GM12878 (cell line): ENCODE data around the gene XPNPEP1. TPM values are rescaled to one million over a fixed set of nuclear protein-coding genes. Genes with fewer than 3 reads are reported as not detected.

ENCODE experiments used
- ATAC-seq: fragments of 200-7000 bp; cut with Tn5 transposase; 3 replicates; pipeline ENCODE4 v1.9.1; 2020; ENCODE audit warnings: mild to moderate bottlenecking, moderate library complexity
- BruUV-seq: library from RNA; stranded (reverse); fragments of 400-500 nt; replicated peaks from 2 replicates; lab custom pipeline; 2021; lab: Mats Ljungman, UMichigan
- CTCF ChIA-PET: fragments of 300-600 bp; sonication (Branson Sonifier 250); formaldehyde crosslinking; extraction: SDS; loops from one replicate; lab custom pipeline; 2021; ENCODE audit warnings: inconsistent platforms; lab: Yijun Ruan, JAX
- POLR2A ChIA-PET: fragments of 350-600 bp; formaldehyde crosslinking; extraction: SDS; loops from one replicate; lab custom pipeline; 2021; ENCODE audit warnings: inconsistent platforms; lab: Charles Lee
- RAD21 ChIA-PET: fragments of 300-600 bp; sonication (Branson Sonifier 250); formaldehyde crosslinking; loops from one replicate; lab custom pipeline; 2023; ENCODE audit warnings: antibody characterized with exemption; ENCODE audit not compliant: unreplicated experiment; lab: Charles Lee
- SMC1A ChIA-PET: fragments of 300-600 bp; sonication (Branson Sonifier 250); formaldehyde crosslinking; loops from one replicate; lab custom pipeline; 2023; ENCODE audit not compliant: unreplicated experiment, uncharacterized antibody; lab: Charles Lee
- DNase-seq: peaks from one replicate; pipeline ENCODE4 v3.0.0-alpha.2; 2011; ENCODE audit warnings: low read depth, low spot score
- FAIRE-seq: peaks from 3 replicates; lab custom pipeline; 2011; peaks lifted over from hg19 to GRCh38; lab: Jason Lieb, UNC
- H2AFZ ChIP-seq: 2 replicates; pipeline ENCODE4 v1.6.0; 2011; ENCODE audit warnings: low read depth, low read length, control low read depth; ENCODE audit not compliant: control insufficient read depth
- H3K27ac ChIP-seq: 2 replicates; pipeline ENCODE4 v1.5.1; 2011; ENCODE audit warnings: control low read depth; ENCODE audit not compliant: control insufficient read depth, insufficient read depth
- H3K27me3 ChIP-seq, 2 experiments: replicated peaks in 1 of 2; 2 replicates each; pipeline versions ENCODE4 v1.6.0 to v1.6.1; 2011; ENCODE audit warnings: low read length in 1 of 2; ENCODE audit not compliant: control insufficient read depth in 2 of 2, insufficient read depth in 2 of 2
- H3K36me3 ChIP-seq, 2 experiments: 2 replicates each; pipeline ENCODE4 v1.5.1; 2011; ENCODE audit warnings: low read length in 1 of 2; ENCODE audit not compliant: control insufficient read depth in 2 of 2, insufficient read depth in 2 of 2
- H3K4me1 ChIP-seq: 2 replicates; pipeline ENCODE4 v1.6.1; 2011; ENCODE audit warnings: mild to moderate bottlenecking, low read length, moderate library complexity, mixed read lengths; ENCODE audit not compliant: control insufficient read depth, insufficient read depth
- H3K4me2 ChIP-seq: 2 replicates; pipeline ENCODE4 v1.6.0; 2011; ENCODE audit warnings: control low read depth; ENCODE audit not compliant: control insufficient read depth, insufficient read depth
- H3K4me3 ChIP-seq: fragments of 200-600 bp; sonication (generic); 2 replicates; pipeline ENCODE4 v1.5.1; 2016
- H3K79me2 ChIP-seq: 2 replicates; pipeline ENCODE4 v1.6.0; 2011; ENCODE audit warnings: low read length; ENCODE audit not compliant: control insufficient read depth, insufficient read depth
- H3K9ac ChIP-seq: 2 replicates; pipeline ENCODE4 v1.8.0; 2011; ENCODE audit warnings: low read length, control low read depth, mixed read lengths; ENCODE audit not compliant: control insufficient read depth, insufficient read depth
- H3K9me3 ChIP-seq: replicated peaks from 3 replicates; pipeline ENCODE4 v1.5.1; 2011; ENCODE audit warnings: mild to moderate bottlenecking, low read length; ENCODE audit not compliant: control insufficient read depth, insufficient read depth
- H4K20me1 ChIP-seq: 2 replicates; pipeline ENCODE4 v1.6.0; 2011; ENCODE audit not compliant: control insufficient read depth, insufficient read depth
- CBX3 ChIP-seq: fragments of 200-600 bp; sonication (generic); IDR thresholded peaks from 2 replicates; pipeline ENCODE4 v1.6.1; 2016; ENCODE audit warnings: low read depth, borderline replicate concordance
- CHD4 ChIP-seq: fragments of 200-600 bp; sonication (generic); IDR thresholded peaks from 2 replicates; pipeline ENCODE4 v1.6.1; 2016; ENCODE audit warnings: mild to moderate bottlenecking
- EP300 ChIP-seq, 2 experiments: fragments of 150-350 bp in 1 of 2; IDR thresholded peaks; 2 replicates each; pipeline ENCODE4 v1.6.1; 2011 to 2012; ENCODE audit warnings: low read depth in 2 of 2, low read length in 2 of 2, borderline replicate concordance in 1 of 2, improper control_type of control experiment in 1 of 2, inconsistent platforms in 1 of 2; ENCODE audit not compliant: control insufficient read depth in 1 of 2
- FOS ChIP-seq: IDR thresholded peaks from 3 replicates; pipeline ENCODE4 v1.6.1; 2011; ENCODE audit warnings: borderline replicate concordance; ENCODE audit not compliant: insufficient read length; ENCODE audit errors: extremely low read depth
- FOXM1 ChIP-seq: IDR thresholded peaks from 2 replicates; pipeline ENCODE4 v1.6.1; 2012; ENCODE audit warnings: low read depth, mild to moderate bottlenecking, inconsistent platforms, low read length, moderate library complexity
- JUND ChIP-seq: IDR thresholded peaks from 2 replicates; pipeline ENCODE4 v1.6.1; 2012; ENCODE audit warnings: low read depth, mild to moderate bottlenecking, low read length, improper control_type of control experiment, moderate library complexity
- KAT2A ChIP-seq: conservative IDR thresholded peaks from 2 replicates; pipeline ENCODE4 v1.6.1; 2011; ENCODE audit warnings: low read depth, low read length; ENCODE audit not compliant: control insufficient read depth
- MXI1 ChIP-seq: fragments of 150-350 bp; IDR thresholded peaks from 2 replicates; pipeline ENCODE4 v1.6.1; 2011; ENCODE audit warnings: low read depth, mild to moderate bottlenecking, inconsistent platforms, low read length, improper control_type of control experiment
- NBN ChIP-seq: fragments of 450-650 bp; IDR thresholded peaks from 2 replicates; pipeline ENCODE4 v1.6.1; 2016
- NFIC ChIP-seq: IDR thresholded peaks from 2 replicates; pipeline ENCODE4 v1.6.1; 2012; ENCODE audit warnings: low read depth, mild to moderate bottlenecking, inconsistent platforms, low read length, moderate library complexity
- SMC3 ChIP-seq: IDR thresholded peaks from 2 replicates; pipeline ENCODE4 v1.6.1; 2011; ENCODE audit warnings: low read length, improper control_type of control experiment, borderline replicate concordance
- SP1 ChIP-seq: IDR thresholded peaks from one replicate; pipeline ENCODE4 v1.6.1; 2011; ENCODE audit warnings: low read depth, low read length
- ZNF274 ChIP-seq: IDR thresholded peaks from one replicate; pipeline ENCODE4 v1.8.0; 2011; ENCODE audit not compliant: insufficient read length, insufficient read depth
- ZZZ3 ChIP-seq: IDR thresholded peaks from 2 replicates; pipeline ENCODE4 v1.6.1; 2011; ENCODE audit warnings: low read depth; ENCODE audit not compliant: control insufficient read depth, insufficient read length
- WGBS: methylation state at CpG from one replicate; pipeline ENCODE4 v1.1.6; 2016; ENCODE audit warnings: low lambda C conversion rate; ENCODE audit not compliant: insufficient replicate concordance, insufficient coverage; ENCODE audit errors: missing lambda C conversion rate; 5-methylcytosine and 5-hydroxymethylcytosine counted together
- in situ Hi-C: fragments of 300-500 bp; cut with MboI; formaldehyde crosslinking; loops from 9 replicates; pipeline ENCODE4 v1.14.3; 2018; ENCODE audit warnings: mixed read lengths
- intact Hi-C: fragments of 100-400 bp; cut with micrococcal nuclease; formaldehyde crosslinking; loops from one replicate; pipeline ENCODE4 v1.14.2; 2022; ENCODE audit not compliant: unreplicated experiment
- polyA plus RNA-seq, 11 experiments: library from polyadenylated mRNA; depleted of rRNA in 4 of 11; unstranded in 6 of 11; stranded (reverse) in 5 of 11; fragments of >200 nt; fragmentation: Nextera tagmentation in 4 of 11; fragmentation: Illumina TruSeq in 1 of 11; extraction: Ambion mirVana in 4 of 11; extraction: Trizol in 1 of 11; gene quantifications; 1 replicate in 1 of 11; 2 replicates in 10 of 11; pipeline versions ENCODE4 v1.2.1 to v1.2.3, GENCODE V29; 2011 to 2016; ENCODE audit warnings: inconsistent platforms in 2 of 11, missing spikeins in 2 of 11, low read depth in 1 of 11
- total RNA-seq, 4 experiments: library from RNA; depleted of rRNA in 3 of 4; stranded (reverse); fragments of >200 nt in 3 of 4; fragmentation: Illumina TruSeq in 1 of 4; extraction: Trizol in 1 of 4; gene quantifications; 2 replicates each; pipeline versions ENCODE4 v1.2.1 to v1.2.3, GENCODE V29; 2013 to 2021
- TF ChIP-seq, protein P1 (sequence below): IDR thresholded peaks from 2 replicates; pipeline ENCODE4 v1.6.1; 2011; ENCODE audit warnings: mild to moderate bottlenecking, low read depth, low read length, moderate library complexity; ENCODE audit not compliant: insufficient replicate concordance
- TF ChIP-seq, protein P2 (sequence below): fragments of 150-350 bp; IDR thresholded peaks from 2 replicates; pipeline ENCODE4 v1.6.1; 2014; ENCODE audit warnings: mild to moderate bottlenecking, low read depth, low read length
- TF ChIP-seq, protein P3 (sequence below): IDR thresholded peaks from 2 replicates; pipeline ENCODE4 v1.6.1; 2012; ENCODE audit warnings: mild to moderate bottlenecking, low read depth, low read length
- TF ChIP-seq, protein P4 (sequence below): IDR thresholded peaks from 2 replicates; pipeline ENCODE4 v1.6.1; 2011; ENCODE audit warnings: low read depth, low read length, improper control_type of control experiment, borderline replicate concordance

Gene XPNPEP1
- total and polyA plus RNA-seq, 10 of the 15 experiments (the other 5 are each of a cell fraction or from before 2014, with no cell fraction given): 22.7 to 108 (median 43.5) TPM

DNA sequence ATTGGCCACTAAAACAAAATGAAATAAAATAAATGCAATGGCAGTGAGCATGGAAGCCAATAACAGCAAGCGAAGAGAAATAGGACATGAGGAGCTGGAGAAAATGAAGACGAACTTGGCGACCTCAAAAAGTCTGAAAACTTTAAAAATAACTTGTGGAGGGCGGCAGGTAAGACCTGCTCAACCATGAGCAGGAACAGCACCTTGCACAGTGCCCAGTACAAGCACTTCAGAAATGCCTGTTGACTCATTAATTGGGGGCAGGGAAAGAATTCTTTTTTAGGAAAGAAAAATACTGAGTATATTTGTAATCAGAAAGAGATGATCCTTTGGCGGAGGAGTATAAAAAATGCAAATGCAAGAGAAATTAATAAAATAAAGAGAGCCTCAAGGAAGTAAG lies 78.0 kb downstream of the XPNPEP1 start:
- intact Hi-C loops (no loop called here), in situ Hi-C loops (no loop called here)
- WGBS: 35% methylated on average over 5 of the region's 5 CpGs
- Histone ChIP-seq H3K9ac (no peak overlapping the region), H3K36me3 (no peaks in the 10 kb centered on the region), H2AFZ (no peak overlapping the region), H3K4me2 (no peak overlapping the region), H3K27ac (no peak overlapping the region), H3K79me2 (no peaks in the 10 kb centered on the region), H3K4me1 (no peaks in the 10 kb centered on the region), H3K27me3 (no peaks in the 10 kb centered on the region; a peak in 1 of 4 replicates), H3K9me3 (no peaks in the 10 kb centered on the region), H4K20me1 (no peaks in the 10 kb centered on the region), H3K4me3 (no peak overlapping the region)
- BruUV-seq: no TSS peak
- CTCF ChIA-PET: interaction anchor here (0.7 kb wide), 1 partner anchor 8 kb away, joined by 3 read pairs; no protein-coding TSS in a partner anchor
- RAD21 ChIA-PET: no interaction called here
- FAIRE-seq (no peak), DNase-seq (no peak), ATAC-seq (no peak)
- TF ChIP-seq SMC3 (no peak), MXI1 (no peak), EP300 (IDR thresholded peaks at IDR 0.05; ENCODE audit: borderline replicate concordance in 1 of 2, control insufficient read depth in 1 of 2, low read depth in 2 of 2, low read length in 2 of 2) (no peak), FOS (no peak), ZNF274 (no peak), CBX3 (no peak), CHD4 (no peak), FOXM1 (no peak), KAT2A (no peak), JUND (no peak), NBN (no peak), ZZZ3 (no peak), SP1 (no peak), NFIC (no peak)
- TF ChIP-seq, protein P1, sequence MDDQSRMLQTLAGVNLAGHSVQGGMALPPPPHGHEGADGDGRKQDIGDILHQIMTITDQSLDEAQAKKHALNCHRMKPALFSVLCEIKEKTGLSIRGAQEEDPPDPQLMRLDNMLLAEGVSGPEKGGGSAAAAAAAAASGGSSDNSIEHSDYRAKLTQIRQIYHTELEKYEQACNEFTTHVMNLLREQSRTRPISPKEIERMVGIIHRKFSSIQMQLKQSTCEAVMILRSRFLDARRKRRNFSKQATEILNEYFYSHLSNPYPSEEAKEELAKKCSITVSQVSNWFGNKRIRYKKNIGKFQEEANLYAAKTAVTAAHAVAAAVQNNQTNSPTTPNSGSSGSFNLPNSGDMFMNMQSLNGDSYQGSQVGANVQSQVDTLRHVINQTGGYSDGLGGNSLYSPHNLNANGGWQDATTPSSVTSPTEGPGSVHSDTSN: no peak
- TF ChIP-seq, protein P2, sequence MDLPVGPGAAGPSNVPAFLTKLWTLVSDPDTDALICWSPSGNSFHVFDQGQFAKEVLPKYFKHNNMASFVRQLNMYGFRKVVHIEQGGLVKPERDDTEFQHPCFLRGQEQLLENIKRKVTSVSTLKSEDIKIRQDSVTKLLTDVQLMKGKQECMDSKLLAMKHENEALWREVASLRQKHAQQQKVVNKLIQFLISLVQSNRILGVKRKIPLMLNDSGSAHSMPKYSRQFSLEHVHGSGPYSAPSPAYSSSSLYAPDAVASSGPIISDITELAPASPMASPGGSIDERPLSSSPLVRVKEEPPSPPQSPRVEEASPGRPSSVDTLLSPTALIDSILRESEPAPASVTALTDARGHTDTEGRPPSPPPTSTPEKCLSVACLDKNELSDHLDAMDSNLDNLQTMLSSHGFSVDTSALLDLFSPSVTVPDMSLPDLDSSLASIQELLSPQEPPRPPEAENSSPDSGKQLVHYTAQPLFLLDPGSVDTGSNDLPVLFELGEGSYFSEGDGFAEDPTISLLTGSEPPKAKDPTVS: no peak
- TF ChIP-seq, protein P3, sequence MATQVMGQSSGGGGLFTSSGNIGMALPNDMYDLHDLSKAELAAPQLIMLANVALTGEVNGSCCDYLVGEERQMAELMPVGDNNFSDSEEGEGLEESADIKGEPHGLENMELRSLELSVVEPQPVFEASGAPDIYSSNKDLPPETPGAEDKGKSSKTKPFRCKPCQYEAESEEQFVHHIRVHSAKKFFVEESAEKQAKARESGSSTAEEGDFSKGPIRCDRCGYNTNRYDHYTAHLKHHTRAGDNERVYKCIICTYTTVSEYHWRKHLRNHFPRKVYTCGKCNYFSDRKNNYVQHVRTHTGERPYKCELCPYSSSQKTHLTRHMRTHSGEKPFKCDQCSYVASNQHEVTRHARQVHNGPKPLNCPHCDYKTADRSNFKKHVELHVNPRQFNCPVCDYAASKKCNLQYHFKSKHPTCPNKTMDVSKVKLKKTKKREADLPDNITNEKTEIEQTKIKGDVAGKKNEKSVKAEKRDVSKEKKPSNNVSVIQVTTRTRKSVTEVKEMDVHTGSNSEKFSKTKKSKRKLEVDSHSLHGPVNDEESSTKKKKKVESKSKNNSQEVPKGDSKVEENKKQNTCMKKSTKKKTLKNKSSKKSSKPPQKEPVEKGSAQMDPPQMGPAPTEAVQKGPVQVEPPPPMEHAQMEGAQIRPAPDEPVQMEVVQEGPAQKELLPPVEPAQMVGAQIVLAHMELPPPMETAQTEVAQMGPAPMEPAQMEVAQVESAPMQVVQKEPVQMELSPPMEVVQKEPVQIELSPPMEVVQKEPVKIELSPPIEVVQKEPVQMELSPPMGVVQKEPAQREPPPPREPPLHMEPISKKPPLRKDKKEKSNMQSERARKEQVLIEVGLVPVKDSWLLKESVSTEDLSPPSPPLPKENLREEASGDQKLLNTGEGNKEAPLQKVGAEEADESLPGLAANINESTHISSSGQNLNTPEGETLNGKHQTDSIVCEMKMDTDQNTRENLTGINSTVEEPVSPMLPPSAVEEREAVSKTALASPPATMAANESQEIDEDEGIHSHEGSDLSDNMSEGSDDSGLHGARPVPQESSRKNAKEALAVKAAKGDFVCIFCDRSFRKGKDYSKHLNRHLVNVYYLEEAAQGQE: no peak
- TF ChIP-seq, protein P4, sequence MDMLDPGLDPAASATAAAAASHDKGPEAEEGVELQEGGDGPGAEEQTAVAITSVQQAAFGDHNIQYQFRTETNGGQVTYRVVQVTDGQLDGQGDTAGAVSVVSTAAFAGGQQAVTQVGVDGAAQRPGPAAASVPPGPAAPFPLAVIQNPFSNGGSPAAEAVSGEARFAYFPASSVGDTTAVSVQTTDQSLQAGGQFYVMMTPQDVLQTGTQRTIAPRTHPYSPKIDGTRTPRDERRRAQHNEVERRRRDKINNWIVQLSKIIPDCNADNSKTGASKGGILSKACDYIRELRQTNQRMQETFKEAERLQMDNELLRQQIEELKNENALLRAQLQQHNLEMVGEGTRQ: no peak
- SMC1A ChIA-PET: interaction anchor here (1.0 kb wide), 2 partner anchors 8 to 13 kb away, joined by 3 read pairs; no protein-coding TSS in a partner anchor
- POLR2A ChIA-PET: no interaction called here
